GM23248 (cell line): Measurements from ENCODE around the gene LCP2.
A peak's percentile ranks its signal among the peaks of the same experiment; 100 is the strongest.

Source experiments
- EZH2 ChIP-seq: fragments of 200-600 bp; sonication (generic); IDR thresholded peaks from 2 replicates; pipeline ENCODE4 v1.6.1; 2018; ENCODE audit warnings: antibody characterized with exemption, mild to moderate bottlenecking; ENCODE audit not compliant: insufficient read depth, poor library complexity, severe bottlenecking
- EZH2phosphoT487 ChIP-seq: fragments of 200-600 bp; sonication (generic); IDR thresholded peaks from 2 replicates; pipeline ENCODE4 v1.6.1; 2018; ENCODE audit warnings: antibody characterized with exemption, moderate library complexity, mild to moderate bottlenecking, low read depth; ENCODE audit not compliant: insufficient read depth

- TF ChIP-seq EZH2 (peak; percentile 69), EZH2phosphoT487 (no peak)
Measured at GRCh38 chr5:170266570-170267381, 30.8 kb downstream of the LCP2 start.
